ENCODE measurements around the gene LMCD1. TPM values are rescaled to one million over a fixed set of nuclear protein-coding genes. Genes with fewer than 3 reads are reported as not detected.

The LMCD1 gene
- total RNA-seq, 2 experiments from 2014 or later = 2.1 to 2.2 TPM

DNA sequence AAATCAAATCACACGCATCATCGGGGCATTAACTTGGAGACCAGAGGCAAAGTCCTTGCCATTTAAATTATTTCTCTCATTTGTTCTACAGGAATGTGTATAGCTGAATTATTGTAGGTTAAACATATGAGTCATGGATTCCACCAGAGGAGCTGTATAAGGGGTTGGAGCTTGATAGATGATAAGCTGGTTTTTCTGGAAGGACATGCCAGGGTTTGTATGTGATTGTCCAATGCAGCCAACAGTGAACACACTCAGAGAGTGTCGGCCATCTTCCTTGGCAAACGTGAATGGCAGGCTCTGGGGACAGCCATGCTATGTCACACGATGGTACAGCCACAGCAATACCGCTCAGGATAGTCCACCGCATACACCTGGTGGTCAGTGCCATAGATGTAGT is 117.9 kb downstream of the LMCD1 start:
- TF ChIP-seq, protein P1, sequence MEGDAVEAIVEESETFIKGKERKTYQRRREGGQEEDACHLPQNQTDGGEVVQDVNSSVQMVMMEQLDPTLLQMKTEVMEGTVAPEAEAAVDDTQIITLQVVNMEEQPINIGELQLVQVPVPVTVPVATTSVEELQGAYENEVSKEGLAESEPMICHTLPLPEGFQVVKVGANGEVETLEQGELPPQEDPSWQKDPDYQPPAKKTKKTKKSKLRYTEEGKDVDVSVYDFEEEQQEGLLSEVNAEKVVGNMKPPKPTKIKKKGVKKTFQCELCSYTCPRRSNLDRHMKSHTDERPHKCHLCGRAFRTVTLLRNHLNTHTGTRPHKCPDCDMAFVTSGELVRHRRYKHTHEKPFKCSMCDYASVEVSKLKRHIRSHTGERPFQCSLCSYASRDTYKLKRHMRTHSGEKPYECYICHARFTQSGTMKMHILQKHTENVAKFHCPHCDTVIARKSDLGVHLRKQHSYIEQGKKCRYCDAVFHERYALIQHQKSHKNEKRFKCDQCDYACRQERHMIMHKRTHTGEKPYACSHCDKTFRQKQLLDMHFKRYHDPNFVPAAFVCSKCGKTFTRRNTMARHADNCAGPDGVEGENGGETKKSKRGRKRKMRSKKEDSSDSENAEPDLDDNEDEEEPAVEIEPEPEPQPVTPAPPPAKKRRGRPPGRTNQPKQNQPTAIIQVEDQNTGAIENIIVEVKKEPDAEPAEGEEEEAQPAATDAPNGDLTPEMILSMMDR (IDR thresholded peaks at IDR 0.05) = no peak
- Mint-ChIP-seq H3K27ac (no peak overlapping the region), H3K27me3 (peaks cover 4% of the 10 kb centered on the region), H3K4me3 (no peak overlapping the region), H3K36me3 (ENCODE audit: low read depth) (no peaks in the 10 kb centered on the region), H3K4me1 (ENCODE audit: low read depth) (no peaks in the 10 kb centered on the region), H3K9me3 (peaks cover 10% of the 10 kb centered on the region)
- ChIA-PET POLR2A (no interaction called here), CTCF (no interaction called here)
- no peak for ATAC-seq
- intact Hi-C loops (cut with micrococcal nuclease) = no loop called here
- no peak for DNase-seq

- Mint-ChIP-seq H3K36me3 (ENCODE audit: low read depth) (no peaks in the 10 kb centered on the region), H3K27me3 (peaks cover 13% of the 10 kb centered on the region), H3K4me3 (no peak overlapping the region), H3K4me1 (ENCODE audit: low read depth) (no peaks in the 10 kb centered on the region), H3K9me3 (peaks cover 10% of the 10 kb centered on the region), H3K27ac (no peak overlapping the region)
- CTCF ChIA-PET = interaction anchor here (1.9 kb wide), 1 partner anchor 12 kb away, joined by 5 read pairs; no protein-coding TSS in a partner anchor
- TF ChIP-seq, protein P1 (IDR thresholded peaks at IDR 0.05) = no peak
- intact Hi-C loops (cut with micrococcal nuclease) = loop anchor here (10.0 kb wide), 1 partner anchor 166 kb away; no protein-coding TSS in a partner anchor
- DNase-seq (no peak), ATAC-seq (no peak)
- POLR2A ChIA-PET = no interaction called here
Observed at GRCh38 chr3:8621141-8621540, 119.5 kb downstream of the LMCD1 start.

GRCh38 chr3:8621872-8622271 is 120.2 kb downstream of the LMCD1 start:
- ATAC-seq (no peak), DNase-seq (no peak)
- POLR2A ChIA-PET = no interaction called here
- Mint-ChIP-seq H3K27me3 (peaks cover 13% of the 10 kb centered on the region), H3K27ac (no peak overlapping the region), H3K36me3 (ENCODE audit: low read depth) (no peaks in the 10 kb centered on the region), H3K4me1 (ENCODE audit: low read depth) (no peaks in the 10 kb centered on the region), H3K9me3 (peaks cover 10% of the 10 kb centered on the region), H3K4me3 (no peak overlapping the region)
- CTCF ChIA-PET = interaction anchor here (0.7 to 1.9 kb wide), 3 partner anchors 11 to 178 kb away, joined by 3 to 5 read pairs (median 3); no protein-coding TSS in a partner anchor
- TF ChIP-seq, protein P1 (IDR thresholded peaks at IDR 0.05) = no peak
- intact Hi-C loops (cut with micrococcal nuclease) = loop anchor here (10.0 kb wide), 1 partner anchor 167 kb away; no protein-coding TSS in a partner anchor

- TF ChIP-seq, protein P1 (IDR thresholded peaks at IDR 0.05) = peak; percentile 76
- intact Hi-C loops (cut with micrococcal nuclease) = loop anchor here (10.0 kb wide), 1 partner anchor 168 kb away; no protein-coding TSS in a partner anchor
- Mint-ChIP-seq H3K27me3 (peaks cover 13% of the 10 kb centered on the region), H3K4me3 (no peak overlapping the region), H3K4me1 (ENCODE audit: low read depth) (peaks cover 3% of the 10 kb centered on the region), H3K36me3 (ENCODE audit: low read depth) (no peaks in the 10 kb centered on the region), H3K27ac (no peak overlapping the region), H3K9me3 (peaks cover 10% of the 10 kb centered on the region)
- ChIA-PET CTCF (interaction anchor here (1.3 to 1.9 kb wide), 2 partner anchors 10 to 179 kb away, joined by 3 to 5 read pairs; no protein-coding TSS in a partner anchor), POLR2A (no interaction called here)
- ATAC-seq (peak; percentile 84), DNase-seq (peak; percentile 63)
Observed at GRCh38 chr3:8622873-8623691, 121.5 kb downstream of the LMCD1 start.

DNA sequence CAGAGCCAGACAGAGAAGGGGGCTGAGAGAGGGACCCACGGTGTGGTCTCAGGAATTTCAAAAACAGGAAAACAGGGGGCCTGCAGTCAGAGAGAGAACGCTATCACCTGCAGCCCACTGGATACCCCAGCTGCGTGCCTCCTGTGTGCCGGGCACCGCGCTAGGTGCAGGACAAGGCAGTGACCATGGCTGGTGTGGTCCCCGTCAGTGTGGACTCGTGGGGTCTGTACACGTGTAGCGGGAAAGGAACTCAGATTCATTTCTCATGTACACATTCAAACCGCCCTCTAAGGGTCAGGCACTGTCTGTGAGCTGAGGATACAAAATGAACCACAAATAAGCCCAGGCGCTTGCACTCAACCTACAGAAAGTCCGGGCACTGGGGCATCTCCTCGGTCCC is 122.1 kb downstream of the LMCD1 start:
- H3K27ac Mint-ChIP-seq = no peak overlapping the region
- peaks cover 13% of the 10 kb centered on the region for H3K27me3 Mint-ChIP-seq
- ChIA-PET CTCF (no interaction called here), POLR2A (no interaction called here)
- TF ChIP-seq, protein P1 (IDR thresholded peaks at IDR 0.05) = no peak
- H3K9me3 Mint-ChIP-seq = peaks cover 10% of the 10 kb centered on the region
- no peak overlapping the region for H3K4me3 Mint-ChIP-seq
- intact Hi-C loops (cut with micrococcal nuclease) = loop anchor here (10.0 kb wide), 1 partner anchor 169 kb away; no protein-coding TSS in a partner anchor
- DNase-seq = no peak
- ATAC-seq = no peak
- H3K36me3 Mint-ChIP-seq (ENCODE audit: low read depth) = no peaks in the 10 kb centered on the region
- peaks cover 3% of the 10 kb centered on the region for H3K4me1 Mint-ChIP-seq (ENCODE audit: low read depth)
